H1 (cell line): ENCODE measurements around the gene YWHAE. TPM values are rescaled to one million over a fixed set of nuclear protein-coding genes. Genes with fewer than 3 reads are reported as not detected.

Source experiments
- CTCF ChIA-PET: fragments of 300-600 bp; sonication (Branson Sonifier 250); formaldehyde crosslinking; loops from one replicate; lab custom pipeline; 2021; ENCODE audit not compliant: partially characterized antibody; lab: Charles Lee
- POLR2A ChIA-PET: fragments of 300-600 bp; sonication (Branson Sonifier 250); formaldehyde crosslinking; loops from one replicate; lab custom pipeline; 2021; ENCODE audit warnings: inconsistent platforms; ENCODE audit not compliant: partially characterized antibody; lab: Charles Lee
- DNase-seq, 2 experiments: peaks; one replicate each; pipeline versions ENCODE4 v3.0.0 to v3.0.0-alpha.2; 2010 to 2022; ENCODE audit warnings: low spot score in 2 of 2, low read depth in 1 of 2, mixed read lengths in 1 of 2
- FAIRE-seq: peaks from 2 replicates; lab custom pipeline; 2011; peaks lifted over from hg19 to GRCh38; lab: Jason Lieb, UNC
- H2AFZ ChIP-seq: 2 replicates; pipeline ENCODE4 v1.8.1; 2012; ENCODE audit warnings: low read length, inconsistent platforms
- H2AK5ac ChIP-seq: 2 replicates; pipeline ENCODE4 v1.6.1; 2013; ENCODE audit warnings: low read depth, low read length
- H2BK120ac ChIP-seq: replicated peaks from 2 replicates; pipeline ENCODE3; 2013; ENCODE audit warnings: low read depth, low read length, inconsistent platforms
- H2BK12ac ChIP-seq: 2 replicates; pipeline ENCODE4 v1.6.1; 2013; ENCODE audit warnings: low read depth, low read length
- H2BK15ac ChIP-seq: 2 replicates; pipeline ENCODE4 v1.6.1; 2013; ENCODE audit warnings: low read length
- H2BK20ac ChIP-seq: 2 replicates; pipeline ENCODE4 v1.6.1; 2013; ENCODE audit warnings: low read length
- H2BK5ac ChIP-seq: 2 replicates; pipeline ENCODE4 v1.6.1; 2013; ENCODE audit warnings: low read depth, low read length
- H3K14ac ChIP-seq: 2 replicates; pipeline ENCODE4 v1.6.1; 2013; ENCODE audit warnings: inconsistent platforms; ENCODE audit not compliant: insufficient read length
- H3K18ac ChIP-seq: 2 replicates; pipeline ENCODE4 v1.6.1; 2013; ENCODE audit warnings: low read length; ENCODE audit errors: extremely low read depth
- H3K23ac ChIP-seq: 2 replicates; pipeline ENCODE4 v1.6.1; 2013; ENCODE audit warnings: inconsistent platforms; ENCODE audit not compliant: insufficient read length
- H3K23me2 ChIP-seq: 2 replicates; pipeline ENCODE4 v1.6.1; 2013; ENCODE audit warnings: low read depth, low read length
- H3K27ac ChIP-seq: 2 replicates; pipeline ENCODE4 v1.6.1; 2011; ENCODE audit warnings: low read depth, low read length, inconsistent platforms
- H3K27me3 ChIP-seq, 4 experiments: replicated peaks in 1 of 4; 1 replicate in 1 of 4; 2 replicates in 3 of 4; pipeline versions ENCODE4 v1.6.1 to v1.8.1; 2011 to 2013; ENCODE audit warnings: low read length in 3 of 4, mild to moderate bottlenecking in 3 of 4, inconsistent platforms in 2 of 4, mixed read lengths in 2 of 4, moderate library complexity in 1 of 4; ENCODE audit not compliant: control insufficient read depth in 3 of 4, insufficient read depth in 3 of 4; ENCODE audit errors: extremely low read depth in 1 of 4
- H3K36me3 ChIP-seq, 4 experiments: 2 replicates each; pipeline versions ENCODE4 v1.6.1 to v1.8.1; 2011 to 2013; ENCODE audit warnings: mild to moderate bottlenecking in 4 of 4, low read length in 3 of 4, moderate library complexity in 2 of 4, control low read depth in 1 of 4, inconsistent platforms in 1 of 4; ENCODE audit not compliant: insufficient read depth in 4 of 4, control insufficient read depth in 2 of 4
- H3K4ac ChIP-seq: replicated peaks from 2 replicates; pipeline ENCODE3; 2013; ENCODE audit warnings: low read length, low read depth, mixed read lengths, inconsistent platforms; ENCODE audit not compliant: insufficient read length
- H3K4me1 ChIP-seq, 4 experiments: replicated peaks in 1 of 4; 1 replicate in 1 of 4; 2 replicates in 3 of 4; pipeline versions ENCODE4 v1.6.1 to v1.8.1; 2011 to 2013; ENCODE audit warnings: low read length in 3 of 4, inconsistent platforms in 2 of 4, mixed read lengths in 1 of 4; ENCODE audit not compliant: insufficient read depth in 4 of 4, control insufficient read depth in 3 of 4
- H3K4me2 ChIP-seq, 2 experiments: 2 replicates each; pipeline versions ENCODE4 v1.6.1 to v1.8.1; 2011 to 2013; ENCODE audit warnings: low read depth in 2 of 2, low read length in 2 of 2, control low read depth in 1 of 2, inconsistent platforms in 1 of 2, mild to moderate bottlenecking in 1 of 2; ENCODE audit not compliant: insufficient read depth in 1 of 2
- H3K4me3 ChIP-seq, 4 experiments: fragments of 200-600, 300-600 bp in 1 of 4; sonication (generic), shearing (Covaris generic), sonication (Bioruptor Twin) in 1 of 4; 2 replicates each; pipeline versions ENCODE4 v1.5.1 to v1.8.1; 2011 to 2016; ENCODE audit warnings: low read length in 4 of 4, low read depth in 3 of 4, control low read depth in 2 of 4, inconsistent platforms in 2 of 4, mild to moderate bottlenecking in 2 of 4, mixed read lengths in 1 of 4, moderate library complexity in 1 of 4; ENCODE audit not compliant: insufficient read depth in 2 of 4; ENCODE audit errors: extremely low read depth in 1 of 4
- H3K56ac ChIP-seq: replicated peaks from 2 replicates; pipeline ENCODE3; 2013; ENCODE audit warnings: low read depth, mild to moderate bottlenecking, mixed read lengths, low read length, inconsistent platforms; ENCODE audit not compliant: insufficient read length
- H3K79me1 ChIP-seq: 2 replicates; pipeline ENCODE4 v1.6.1; 2013; ENCODE audit warnings: low read depth, low read length, control low read depth
- H3K79me2 ChIP-seq, 2 experiments: 2 replicates each; pipeline versions ENCODE4 v1.6.1 to v1.8.1; 2012 to 2013; ENCODE audit warnings: low read length in 2 of 2, mild to moderate bottlenecking in 2 of 2, inconsistent platforms in 1 of 2; ENCODE audit not compliant: insufficient read depth in 2 of 2, control insufficient read depth in 1 of 2
- H3K9ac ChIP-seq, 4 experiments: replicated peaks in 1 of 4; 1 replicate in 1 of 4; 2 replicates in 3 of 4; pipeline versions ENCODE4 v1.6.1 to v1.8.1; 2011 to 2013; ENCODE audit warnings: low read depth in 3 of 4, low read length in 3 of 4, control low read depth in 2 of 4, mild to moderate bottlenecking in 2 of 4, moderate library complexity in 2 of 4, inconsistent platforms in 1 of 4; ENCODE audit errors: extremely low read depth in 1 of 4
- H3K9me3 ChIP-seq, 2 experiments: 2 replicates each; pipeline versions ENCODE4 v1.6.1 to v1.8.1; 2012 to 2013; ENCODE audit warnings: mild to moderate bottlenecking in 2 of 2, moderate library complexity in 2 of 2, control low read depth in 1 of 2, inconsistent platforms in 1 of 2, low read depth in 1 of 2, low read length in 1 of 2, mixed read lengths in 1 of 2; ENCODE audit not compliant: insufficient read depth in 2 of 2
- H4K20me1 ChIP-seq, 2 experiments: replicated peaks in 1 of 2; 2 replicates each; pipeline versions ENCODE3 to v1.8.1; 2011 to 2013; ENCODE audit warnings: inconsistent platforms in 2 of 2, low read length in 2 of 2, mild to moderate bottlenecking in 1 of 2; ENCODE audit not compliant: insufficient read depth in 2 of 2, control insufficient read depth in 1 of 2
- H4K5ac ChIP-seq: 2 replicates; pipeline ENCODE4 v1.6.1; 2013; ENCODE audit warnings: low read length, low read depth, mixed read lengths, inconsistent platforms; ENCODE audit not compliant: insufficient read length
- H4K8ac ChIP-seq: 2 replicates; pipeline ENCODE4 v1.8.0; 2013; ENCODE audit warnings: mild to moderate bottlenecking, moderate library complexity, low read length, inconsistent platforms; ENCODE audit not compliant: insufficient read depth; ENCODE audit errors: extremely low read depth
- H4K91ac ChIP-seq: replicated peaks from 2 replicates; pipeline ENCODE3; 2013; ENCODE audit warnings: low read length, mixed read lengths, inconsistent platforms; ENCODE audit not compliant: insufficient read length
- CBX8 ChIP-seq: fragments of 300-800, 300-1000 bp; sonication (generic); IDR thresholded peaks from 2 replicates; pipeline ENCODE4 v1.7.1; 2016; ENCODE audit warnings: low read depth, low read length, borderline replicate concordance
- CTBP2 ChIP-seq: IDR thresholded peaks from 2 replicates; pipeline ENCODE4 v1.7.0; 2011; ENCODE audit warnings: borderline replicate concordance, mild to moderate bottlenecking, moderate library complexity, mixed read lengths, low read length; ENCODE audit not compliant: insufficient read depth, insufficient read length
- EP300 ChIP-seq, 2 experiments: IDR thresholded peaks; 1 replicate in 1 of 2; 2 replicates in 1 of 2; pipeline ENCODE4 v1.6.1; 2011 to 2012; ENCODE audit warnings: low read depth in 2 of 2, low read length in 2 of 2, mild to moderate bottlenecking in 2 of 2, borderline replicate concordance in 1 of 2, inconsistent platforms in 1 of 2, moderate library complexity in 1 of 2
- HDAC6 ChIP-seq: IDR thresholded peaks from one replicate; pipeline ENCODE4 v1.7.1; 2012; ENCODE audit warnings: low read depth, mild to moderate bottlenecking, inconsistent platforms, low read length, moderate library complexity
- KDM5A ChIP-seq: fragments of 200-600 bp; IDR thresholded peaks from 2 replicates; pipeline ENCODE4 v1.7.1; 2012; ENCODE audit warnings: mild to moderate bottlenecking, low read length, inconsistent platforms, mixed read lengths
- POU5F1 ChIP-seq: IDR thresholded peaks from 2 replicates; pipeline ENCODE4 v1.6.1; 2011; ENCODE audit warnings: low read depth, mild to moderate bottlenecking, low read length, moderate library complexity
- SAP30 ChIP-seq: fragments of 300-600 bp; sonication (generic); IDR thresholded peaks from 2 replicates; pipeline ENCODE4 v1.7.1; 2012; ENCODE audit warnings: low read length, moderate library complexity, mild to moderate bottlenecking, inconsistent platforms; ENCODE audit not compliant: insufficient read depth, insufficient replicate concordance
- WGBS, 2 experiments: shearing (Covaris generic) in 1 of 2; methylation state at CpG; one replicate each; pipeline versions ENCODE4 v1.1.6 to v1.1.7; 2013 to 2015; ENCODE audit warnings: low lambda C conversion rate in 2 of 2, mixed read lengths in 2 of 2, inconsistent platforms in 1 of 2, low coverage in 1 of 2, missing lambda C conversion rate in 1 of 2; ENCODE audit not compliant: insufficient replicate concordance in 2 of 2, insufficient coverage in 1 of 2, insufficient read length in 1 of 2; ENCODE audit errors: extremely low coverage in 1 of 2, missing lambda C conversion rate in 1 of 2; 5-methylcytosine and 5-hydroxymethylcytosine counted together
- polyA plus RNA-seq, 7 experiments: library from polyadenylated mRNA; depleted of rRNA in 3 of 7; stranded (reverse) in 5 of 7; unstranded in 2 of 7; fragments of >200 nt in 5 of 7; fragments of 200-250 nt in 2 of 7; gene quantifications; 1 replicate in 5 of 7; 2 replicates in 1 of 7; 4 replicates in 1 of 7; pipeline versions ENCODE4 v1.2.1 to v1.2.3, GENCODE V29; 2011 to 2013; ENCODE audit warnings: missing spikeins in 2 of 7, mixed read lengths in 2 of 7
- total RNA-seq: library from RNA; stranded (reverse); fragmentation: NEBNext Ultra II Directional; extraction: Animal tissue kit (Norgen Biotek cat#: 25700); gene quantifications from 2 replicates; pipeline ENCODE4 v1.2.1, GENCODE V29; 2021
- TF ChIP-seq, protein P1 (sequence below): IDR thresholded peaks from 2 replicates; pipeline ENCODE4 v1.6.1; 2011; ENCODE audit warnings: low read length, improper control_type of control experiment

The YWHAE gene
- total and polyA plus RNA-seq, 2 of the 8 experiments (the other 6 are each of a cell fraction or from before 2014, with no cell fraction given): 559 to 1,186 TPM

DNA sequence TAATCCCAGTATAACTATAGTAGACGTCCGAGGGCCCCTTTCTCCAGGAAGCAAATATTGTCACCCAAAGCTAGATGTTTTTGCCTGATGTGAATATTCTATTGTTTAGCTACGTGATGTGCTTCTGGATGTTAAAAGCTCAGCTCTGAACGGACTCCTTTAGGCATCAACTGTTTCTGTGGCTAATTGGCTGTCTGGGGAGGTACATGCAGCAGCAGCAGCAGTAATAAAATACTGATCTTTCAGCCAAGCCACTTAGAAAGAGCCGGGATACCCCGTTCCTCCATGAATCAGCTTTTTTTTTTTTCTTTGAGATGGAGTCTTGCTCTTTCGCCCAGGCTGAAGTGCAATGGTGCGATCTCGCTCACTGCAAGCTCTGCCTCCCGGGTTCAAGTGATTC is 77.5 kb downstream of the YWHAE start:
- H3K4me2 ChIP-seq: no peak overlapping the region
- no peak overlapping the region for H3K4me3 ChIP-seq
- H3K79me1 ChIP-seq: no peaks in the 10 kb centered on the region
- H3K9me3 ChIP-seq: no peaks in the 10 kb centered on the region
- no peak overlapping the region for H3K56ac ChIP-seq
- CTCF ChIA-PET: interaction anchor here (0.7 to 3.7 kb wide), 4 partner anchors 10 to 63 kb away, joined by 3 to 32 read pairs (median 4); partner anchors contain the start of gene TRARG1
- no peak overlapping the region for H3K14ac ChIP-seq
- H4K5ac ChIP-seq: no peak overlapping the region
- DNase-seq (no peak), FAIRE-seq (no peak)
- H2BK20ac ChIP-seq: no peak overlapping the region
- no peak overlapping the region for H3K9ac ChIP-seq
- no peak overlapping the region for H4K91ac ChIP-seq
- no peaks in the 10 kb centered on the region for H3K79me2 ChIP-seq
- H3K27ac ChIP-seq: no peak overlapping the region
- WGBS, 2 experiments: 89% methylated on average over 10 of the region's 10 CpGs; no CpG with 5 or more reads in 1 of the 2 experiments
- H4K8ac ChIP-seq: no peak overlapping the region
- no peaks in the 10 kb centered on the region for H3K4me1 ChIP-seq
- H4K20me1 ChIP-seq: no peaks in the 10 kb centered on the region
- POLR2A ChIA-PET: interaction anchor here (1.6 kb wide), 1 partner anchor 19 kb away, joined by 7 read pairs; no protein-coding TSS in a partner anchor
- H3K23me2 ChIP-seq: no peaks in the 10 kb centered on the region
- no peaks in the 10 kb centered on the region for H3K36me3 ChIP-seq
- no peak overlapping the region for H3K4ac ChIP-seq
- no peak overlapping the region for H2BK12ac ChIP-seq
- no peaks in the 10 kb centered on the region for H3K27me3 ChIP-seq
- H3K18ac ChIP-seq: no peak overlapping the region
- H2BK120ac ChIP-seq: no peak overlapping the region
- H2BK15ac ChIP-seq: no peak overlapping the region
- H3K23ac ChIP-seq: no peak overlapping the region
- no peak overlapping the region for H2AK5ac ChIP-seq
- H2AFZ ChIP-seq: no peak overlapping the region
- no peak overlapping the region for H2BK5ac ChIP-seq
- TF ChIP-seq POU5F1 (no peak), KDM5A (no peak), SAP30 (no peak), CBX8 (no peak), EP300 (IDR thresholded peaks at IDR 0.05; ENCODE audit: borderline replicate concordance in 1 of 2, low read depth in 2 of 2, low read length in 2 of 2) (no peak), HDAC6 (no peak), CTBP2 (no peak)
- TF ChIP-seq, protein P1, sequence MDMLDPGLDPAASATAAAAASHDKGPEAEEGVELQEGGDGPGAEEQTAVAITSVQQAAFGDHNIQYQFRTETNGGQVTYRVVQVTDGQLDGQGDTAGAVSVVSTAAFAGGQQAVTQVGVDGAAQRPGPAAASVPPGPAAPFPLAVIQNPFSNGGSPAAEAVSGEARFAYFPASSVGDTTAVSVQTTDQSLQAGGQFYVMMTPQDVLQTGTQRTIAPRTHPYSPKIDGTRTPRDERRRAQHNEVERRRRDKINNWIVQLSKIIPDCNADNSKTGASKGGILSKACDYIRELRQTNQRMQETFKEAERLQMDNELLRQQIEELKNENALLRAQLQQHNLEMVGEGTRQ: no peak
